Psoas muscle (tissue), 8 donors: Measurements from ENCODE around the gene CAMK1D. TPM values are rescaled to one million over a fixed set of nuclear protein-coding genes. Genes with fewer than 3 reads are reported as not detected.

ENCODE experiments used
- ATAC-seq, 4 donors: fragments of 200-7000 bp; cut with Tn5 transposase; one replicate each; pipeline ENCODE4 v1.9.1; 2020; ENCODE audit warnings: moderate library complexity in 3 of 4, mild to moderate bottlenecking in 2 of 4
- DNase-seq, 2 donors: peaks; one replicate each; pipeline ENCODE4 v3.0.0-alpha.2; 2020
- H3K27ac ChIP-seq: fragments of 200-600 bp; one replicate; pipeline ENCODE4 v1.8.0; 2022
- H3K27me3 ChIP-seq, 3 donors: fragments of 200-600 bp in 1 of 3; one replicate each; pipeline versions ENCODE4 v1.6.1 to v1.8.0; 2013 to 2022; ENCODE audit warnings: low read length in 2 of 3, mild to moderate bottlenecking in 2 of 3, moderate library complexity in 1 of 3; ENCODE audit not compliant: insufficient read depth in 3 of 3
- H3K36me3 ChIP-seq, 2 donors: fragments of 200-600 bp in 1 of 2; one replicate each; pipeline versions ENCODE4 v1.6.1 to v1.8.0; 2013 to 2022; ENCODE audit warnings: low read depth in 1 of 2, mild to moderate bottlenecking in 1 of 2, moderate library complexity in 1 of 2; ENCODE audit not compliant: insufficient read depth in 1 of 2
- H3K4me1 ChIP-seq: fragments of 200-600 bp; one replicate; pipeline ENCODE4 v1.8.0; 2022
- H3K4me3 ChIP-seq: fragments of 200-600 bp; one replicate; pipeline ENCODE4 v1.8.0; 2022; ENCODE audit warnings: mild to moderate bottlenecking
- H3K9me3 ChIP-seq: fragments of 200-600 bp; one replicate; pipeline ENCODE4 v1.8.0; 2022
- CTCF ChIP-seq: fragments of 200-600 bp; IDR thresholded peaks from one replicate; pipeline ENCODE4 v1.8.0; 2022; ENCODE audit warnings: antibody characterized with exemption
- WGBS, 3 donors: extraction: QIAGEN DNeasy Blood & Tissue Kit; methylation state at CpG; one replicate each; pipeline versions ENCODE4 v1.1.6 to v1.1.7; 2013; 5-methylcytosine and 5-hydroxymethylcytosine counted together
- intact Hi-C, 2 donors: fragments of 100-400 bp; cut with DNase I; formaldehyde crosslinking; loops; one replicate each; pipeline versions ENCODE4 v1.11.0 to v1.14.2; 2022
- polyA plus RNA-seq, 3 donors: library from polyadenylated mRNA; stranded (reverse); fragments of 200-250 nt; gene quantifications; one replicate each; pipeline ENCODE4 v1.2.3, GENCODE V29; 2013
- total RNA-seq, 4 donors: library from RNA; stranded (reverse); fragmentation: NEBNext Ultra II Directional in 2 of 4; extraction: Animal tissue kit (Norgen Biotek cat#: 25700) in 2 of 4; gene quantifications; one replicate each; pipeline versions ENCODE4 v1.2.1 to v1.2.4, GENCODE V29; 2021 to 2023
- donor health status: healthy with polysubstance abuse.
- donor health status: DM: no; HTN: no; CAD: no; lungs with moderate emphysema.
- donor health status: Bipolar disorder and iron deficiency.
- donor health status: healthy.
- donor health status: DM: yes; HTN: yes; CAD: no.
- donor health status: DM: no; HTN: no; CAD: no.
- donor health status: DM: no; HTN: no; CAD: no.
- donor health status: DM: yes; HTN: yes; CAD: no.

CAMK1D gene
- total and polyA plus RNA-seq, 7 donors = 0.39 to 1.8 (median 0.53) TPM

GRCh38 chr10:12768156-12769100 is 419.1 kb downstream of the CAMK1D start:
- H3K36me3 ChIP-seq = no peaks in the 10 kb centered on the region
- ATAC-seq = no peak
- H3K27ac ChIP-seq = no peak overlapping the region
- no peaks in the 10 kb centered on the region for H3K27me3 ChIP-seq
- no peak for DNase-seq
- 67 to 71% (median 68%) methylated on average over 16 of the region's 16 CpGs for WGBS, 3 donors
- TF ChIP-seq CTCF = no peak
- H3K4me1 ChIP-seq = no peaks in the 10 kb centered on the region
- H3K4me3 ChIP-seq = no peak overlapping the region
- no peaks in the 10 kb centered on the region for H3K9me3 ChIP-seq
- intact Hi-C loops = no loop called here

GRCh38 chr10:12769323-12770044 is 420.1 kb downstream of the CAMK1D start:
- Histone ChIP-seq H3K4me3 (no peak overlapping the region), H3K9me3 (no peaks in the 10 kb centered on the region), H3K4me1 (no peaks in the 10 kb centered on the region), H3K27ac (no peak overlapping the region), H3K36me3 (no peaks in the 10 kb centered on the region), H3K27me3 (no peaks in the 10 kb centered on the region)
- DNase-seq (no peak), ATAC-seq (no peak)
- 78% methylated on average over 14 of the region's 14 CpGs for WGBS, 3 donors
- intact Hi-C loops = no loop called here
- TF ChIP-seq CTCF = no peak

- ATAC-seq (no peak), DNase-seq (no peak)
- Histone ChIP-seq H3K27me3 (no peaks in the 10 kb centered on the region), H3K9me3 (no peaks in the 10 kb centered on the region), H3K4me1 (no peaks in the 10 kb centered on the region), H3K36me3 (no peaks in the 10 kb centered on the region), H3K4me3 (no peak overlapping the region), H3K27ac (no peak overlapping the region)
- TF ChIP-seq CTCF = no peak
- intact Hi-C loops = no loop called here
- WGBS, 3 donors = 88 to 89% (median 89%) methylated on average over 19 of the region's 19 CpGs
These were observed 422.8 kb downstream of the CAMK1D start for GRCh38 chr10:12771981-12772760.

DNA sequence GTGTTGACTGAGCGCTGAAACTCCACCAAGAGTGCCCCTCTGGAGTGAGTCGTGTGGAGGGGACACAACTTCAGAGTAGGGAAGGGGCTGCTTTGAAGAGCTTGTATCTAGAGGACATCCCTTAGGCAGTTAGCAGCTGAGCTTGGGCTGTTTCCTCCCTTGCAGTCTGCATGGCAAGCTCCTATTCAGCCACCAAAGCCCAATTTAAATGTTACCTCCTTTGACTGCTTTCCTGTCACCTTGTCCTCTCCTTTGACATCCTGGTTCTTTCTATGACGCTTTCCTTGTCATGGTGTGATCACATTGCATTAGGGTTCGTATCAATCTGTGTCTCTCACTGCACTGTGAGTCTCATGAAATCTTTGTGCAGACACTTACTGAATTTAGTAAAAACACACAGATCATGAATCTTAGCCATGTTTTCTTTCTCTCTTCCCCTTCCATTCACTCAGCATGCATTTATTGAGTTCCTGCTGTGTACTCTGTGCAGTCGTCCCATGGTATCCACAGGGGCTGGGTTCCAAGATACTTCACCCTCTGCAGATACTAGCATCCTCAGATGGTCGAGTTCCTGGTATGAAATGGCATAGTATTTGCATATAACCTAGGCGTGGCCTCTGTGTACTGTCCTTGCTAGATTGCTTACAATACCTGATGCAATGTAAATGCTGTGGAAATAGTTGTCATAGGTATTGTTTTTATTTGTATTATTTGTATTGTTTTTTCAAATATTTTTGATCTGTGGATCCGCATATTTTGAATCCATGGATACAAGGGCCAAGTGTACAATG is 423.6 kb downstream of the CAMK1D start:
- H3K27me3 ChIP-seq = no peaks in the 10 kb centered on the region
- no peaks in the 10 kb centered on the region for H3K36me3 ChIP-seq
- no peaks in the 10 kb centered on the region for H3K9me3 ChIP-seq
- DNase-seq (no peak), ATAC-seq (no peak)
- no peak overlapping the region for H3K27ac ChIP-seq
- intact Hi-C loops = no loop called here
- WGBS, 3 donors = 89 to 90% (median 89%) methylated on average over 8 of the region's 8 CpGs
- TF ChIP-seq CTCF = no peak
- H3K4me1 ChIP-seq = no peaks in the 10 kb centered on the region
- no peak overlapping the region for H3K4me3 ChIP-seq
